PC-3 (cell line): ENCODE results near the gene ROMO1.

Source experiments
- EZH2 ChIP-seq: fragments of 300-600 bp; sonication (generic); IDR thresholded peaks from one replicate; pipeline ENCODE4 v1.6.1; 2017; ENCODE audit warnings: antibody characterized with exemption, mild to moderate bottlenecking, low read length; ENCODE audit not compliant: unreplicated experiment
- TF ChIP-seq, protein P1 (sequence below): fragments of 300-600 bp; sonication (generic); conservative IDR thresholded peaks from 2 replicates; pipeline ENCODE4 v1.5.1; 2017; ENCODE audit warnings: antibody characterized with exemption, low read depth, mild to moderate bottlenecking, low read length

DNA sequence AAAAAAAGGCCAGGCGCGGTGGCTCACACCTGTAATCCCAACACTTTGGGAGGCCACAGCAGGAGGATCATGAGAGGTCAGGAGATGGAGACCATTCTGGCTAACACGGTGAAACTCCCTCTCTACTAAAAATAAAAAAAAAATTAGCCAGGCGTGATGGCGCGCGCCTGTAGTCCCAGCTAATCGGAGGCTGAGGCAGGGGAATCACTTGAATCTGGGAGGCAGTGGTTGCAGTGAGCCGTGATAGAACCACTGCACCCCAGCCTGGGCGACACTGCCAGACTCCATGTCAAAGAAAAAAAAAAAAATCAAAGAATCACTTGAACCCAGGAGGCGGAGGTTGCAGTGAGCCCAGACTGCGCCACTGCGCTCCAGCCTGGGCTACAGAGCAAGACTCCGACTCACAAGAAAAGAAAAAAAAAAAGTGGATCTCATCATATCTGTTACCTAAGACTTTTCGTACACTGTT, 38.7 kb downstream of the ROMO1 start:
- TF ChIP-seq, protein P1, sequence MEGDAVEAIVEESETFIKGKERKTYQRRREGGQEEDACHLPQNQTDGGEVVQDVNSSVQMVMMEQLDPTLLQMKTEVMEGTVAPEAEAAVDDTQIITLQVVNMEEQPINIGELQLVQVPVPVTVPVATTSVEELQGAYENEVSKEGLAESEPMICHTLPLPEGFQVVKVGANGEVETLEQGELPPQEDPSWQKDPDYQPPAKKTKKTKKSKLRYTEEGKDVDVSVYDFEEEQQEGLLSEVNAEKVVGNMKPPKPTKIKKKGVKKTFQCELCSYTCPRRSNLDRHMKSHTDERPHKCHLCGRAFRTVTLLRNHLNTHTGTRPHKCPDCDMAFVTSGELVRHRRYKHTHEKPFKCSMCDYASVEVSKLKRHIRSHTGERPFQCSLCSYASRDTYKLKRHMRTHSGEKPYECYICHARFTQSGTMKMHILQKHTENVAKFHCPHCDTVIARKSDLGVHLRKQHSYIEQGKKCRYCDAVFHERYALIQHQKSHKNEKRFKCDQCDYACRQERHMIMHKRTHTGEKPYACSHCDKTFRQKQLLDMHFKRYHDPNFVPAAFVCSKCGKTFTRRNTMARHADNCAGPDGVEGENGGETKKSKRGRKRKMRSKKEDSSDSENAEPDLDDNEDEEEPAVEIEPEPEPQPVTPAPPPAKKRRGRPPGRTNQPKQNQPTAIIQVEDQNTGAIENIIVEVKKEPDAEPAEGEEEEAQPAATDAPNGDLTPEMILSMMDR, result no peak
- TF ChIP-seq EZH2, result no peak
